GDM1 (cell line): ENCODE results near the gene SPINK5.

Experiments
- DNase-seq: peaks from one replicate; lab custom pipeline; 2025; lab: John Stamatoyannopoulos, UW

Gene SPINK5

GRCh38 chr5:148094336-148094735 lies 30.6 kb downstream of the SPINK5 start:
- no peak for DNase-seq

GRCh38 chr5:148104226-148104625 lies 40.4 kb downstream of the SPINK5 start:
- no peak for DNase-seq

- DNase-seq, result no peak
Observed at GRCh38 chr5:148107608-148108007, 43.8 kb downstream of the SPINK5 start.

GRCh38 chr5:148113243-148113642 lies 49.5 kb downstream of the SPINK5 start:
- no peak for DNase-seq

- no peak for DNase-seq
Observed at GRCh38 chr5:148120317-148120716, 56.5 kb downstream of the SPINK5 start.

- DNase-seq, result no peak
Observed at GRCh38 chr5:148125641-148126040, 61.9 kb downstream of the SPINK5 start.

- no peak for DNase-seq
Observed at GRCh38 chr5:148135091-148136048, 71.6 kb downstream of the SPINK5 start.

- no peak for DNase-seq
Observed at GRCh38 chr5:148140846-148141245, 77.1 kb downstream of the SPINK5 start.

- no peak for DNase-seq
Observed at GRCh38 chr5:148141645-148142044, 77.9 kb downstream of the SPINK5 start.

GRCh38 chr5:148145916-148146315 lies 82.1 kb downstream of the SPINK5 start:
- DNase-seq, result no peak

GRCh38 chr5:148146487-148146886 lies 82.7 kb downstream of the SPINK5 start:
- DNase-seq, result no peak

GRCh38 chr5:148147415-148147814 lies 83.6 kb downstream of the SPINK5 start:
- DNase-seq, result no peak

GRCh38 chr5:148151872-148152271 lies 88.1 kb downstream of the SPINK5 start:
- no peak for DNase-seq

GRCh38 chr5:148152781-148153180 lies 89.0 kb downstream of the SPINK5 start:
- no peak for DNase-seq

- DNase-seq, result no peak
Observed at GRCh38 chr5:148156609-148157008, 92.8 kb downstream of the SPINK5 start.

- no peak for DNase-seq
Observed at GRCh38 chr5:148162038-148162437, 98.3 kb downstream of the SPINK5 start.

GRCh38 chr5:148163345-148163744 lies 99.6 kb downstream of the SPINK5 start:
- DNase-seq, result no peak

GRCh38 chr5:148166550-148167283 lies 102.9 kb downstream of the SPINK5 start:
- no peak for DNase-seq

- no peak for DNase-seq
Observed at GRCh38 chr5:148168246-148168645, 104.5 kb downstream of the SPINK5 start, which contains the start of gene SPINK14. Gene SPINK14 (plus strand): TSS chr5:148168546. CDS start chr5:148169733, 1,187 bp downstream.

GRCh38 chr5:148172377-148172776 lies 108.6 kb downstream of the SPINK5 start:
- DNase-seq, result no peak

- no peak for DNase-seq
Observed at GRCh38 chr5:148176480-148176879, 112.7 kb downstream of the SPINK5 start.

GRCh38 chr5:148177207-148177606 lies 113.4 kb downstream of the SPINK5 start:
- no peak for DNase-seq

- DNase-seq, result peak; percentile 25
Observed at GRCh38 chr5:148179234-148179824, 115.5 kb downstream of the SPINK5 start.
